Measurements from ENCODE around the gene UBE4B.
"Not testable (repeated sequence)": the region's sequence is repeated elsewhere in the genome, so short reads cannot be mapped to it uniquely, and the experiment has no call there.

The UBE4B gene

GRCh38 chr1:10074059-10074851, 41.5 kb downstream of the UBE4B start:
- DNase-seq = peak; percentile 54

GRCh38 chr1:10074852-10075730, 42.3 kb downstream of the UBE4B start:
- no peak for DNase-seq

- DNase-seq = no peak
Measured at GRCh38 chr1:10075732-10076131, 43.0 kb downstream of the UBE4B start.

- no peak for DNase-seq
Measured at GRCh38 chr1:10078494-10078893, 45.7 kb downstream of the UBE4B start.

DNA sequence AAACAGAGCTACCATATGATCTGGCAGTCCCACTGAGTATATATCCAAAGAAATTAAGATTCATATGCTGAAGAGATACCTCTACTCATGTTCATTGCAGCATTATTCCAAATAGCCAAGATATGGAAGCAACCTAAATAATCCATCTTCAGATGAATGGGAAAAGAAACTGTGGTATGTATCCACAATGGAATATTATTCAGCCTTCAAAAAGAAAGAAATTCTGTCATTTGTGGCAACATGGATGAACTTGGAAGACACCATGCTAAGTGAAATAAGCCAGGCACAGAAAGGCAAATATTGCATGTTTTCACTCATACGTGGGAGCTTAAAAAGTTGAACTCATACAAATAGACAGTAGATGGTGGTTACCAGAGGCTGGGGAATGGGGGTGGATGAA, 47.8 kb downstream of the UBE4B start:
- no peak for DNase-seq

- DNase-seq = no peak
Measured at GRCh38 chr1:10082785-10083479, 50.2 kb downstream of the UBE4B start.

DNA sequence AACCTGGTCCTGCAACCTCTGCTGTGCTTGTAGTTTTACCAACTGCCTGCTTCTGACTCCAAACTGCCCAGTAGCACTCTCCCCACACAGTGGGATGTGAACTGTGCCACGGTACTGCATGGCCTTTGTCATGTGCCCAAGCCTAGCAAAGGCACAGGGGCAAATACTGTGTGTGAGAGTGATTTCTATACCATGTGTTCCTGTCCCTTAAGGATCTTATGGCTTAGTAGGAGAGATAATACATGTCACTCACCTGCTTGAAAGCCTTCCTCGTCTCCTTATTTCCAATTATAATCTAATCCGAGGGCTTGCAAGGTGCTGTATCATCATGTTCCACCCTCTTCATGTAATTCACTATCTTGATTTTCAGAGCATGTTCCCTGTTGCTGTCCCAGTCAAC, 51.3 kb downstream of the UBE4B start:
- DNase-seq = no peak

- DNase-seq = no peak
Measured at GRCh38 chr1:10085076-10085475, 52.3 kb downstream of the UBE4B start.

- DNase-seq = no peak
Measured at GRCh38 chr1:10087210-10087609, 54.5 kb downstream of the UBE4B start.

GRCh38 chr1:10101929-10102328, 69.2 kb downstream of the UBE4B start:
- DNase-seq = no peak

GRCh38 chr1:10103193-10103592, 70.4 kb downstream of the UBE4B start:
- no peak for DNase-seq

DNA sequence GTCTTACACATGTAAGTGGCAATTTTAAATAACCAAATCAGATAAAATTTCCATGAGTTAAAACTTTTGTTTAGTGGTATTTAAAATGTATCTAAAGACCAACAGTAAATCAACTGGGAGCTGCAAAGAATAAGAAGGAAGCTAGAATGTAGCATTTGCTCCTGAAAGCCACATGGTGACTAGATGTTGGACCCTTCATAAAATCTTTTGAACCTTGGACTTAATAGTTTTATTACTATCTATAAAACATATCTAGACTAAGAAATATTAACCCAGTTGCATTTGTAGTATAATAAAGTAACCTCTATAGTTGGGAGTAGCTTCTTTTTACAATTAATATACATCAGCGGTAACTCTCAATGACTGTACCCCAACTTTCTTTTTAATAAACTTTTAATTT, 72.1 kb downstream of the UBE4B start:
- DNase-seq = no peak

DNA sequence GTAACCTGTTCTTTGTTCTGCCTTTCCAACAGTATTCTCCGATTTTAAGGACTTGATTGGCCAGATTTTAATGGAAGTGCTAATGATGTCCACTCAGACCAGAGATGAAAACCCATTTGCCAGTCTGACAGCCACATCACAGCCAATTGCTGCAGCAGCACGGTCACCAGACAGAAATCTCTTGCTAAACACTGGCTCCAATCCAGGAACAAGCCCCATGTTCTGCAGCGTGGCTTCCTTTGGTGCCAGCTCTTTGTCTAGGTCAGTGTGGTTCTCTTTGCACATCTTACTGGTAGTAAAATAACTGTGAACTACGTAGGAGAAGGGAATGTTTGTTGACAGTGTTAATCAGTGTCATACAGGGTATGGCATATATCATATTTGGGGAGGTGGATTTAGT, 72.7 kb downstream of the UBE4B start:
- DNase-seq = no peak

GRCh38 chr1:10106241-10106640, 73.5 kb downstream of the UBE4B start:
- no peak for DNase-seq

GRCh38 chr1:10106756-10107475, 74.2 kb downstream of the UBE4B start:
- DNase-seq = no peak

DNA sequence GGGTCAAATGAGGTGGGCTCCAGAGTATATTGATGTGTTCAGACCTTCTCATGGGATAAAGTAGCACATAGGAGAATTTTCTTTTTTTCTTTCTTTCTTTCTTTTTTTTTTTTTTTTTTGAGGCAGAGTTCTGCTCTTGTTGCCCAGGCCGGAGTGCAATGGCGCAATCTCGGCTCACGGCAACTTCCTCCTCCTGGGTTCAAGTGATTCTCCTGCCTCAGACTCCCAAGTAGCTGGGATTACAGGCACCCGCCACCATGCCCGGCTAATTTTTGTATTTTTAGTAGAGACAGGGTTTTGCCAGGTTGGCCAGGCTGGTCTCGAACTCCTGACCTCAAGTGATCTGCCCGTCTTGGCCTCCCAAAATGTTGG, 74.7 kb downstream of the UBE4B start:
- DNase-seq = not testable (repeated sequence)

DNA sequence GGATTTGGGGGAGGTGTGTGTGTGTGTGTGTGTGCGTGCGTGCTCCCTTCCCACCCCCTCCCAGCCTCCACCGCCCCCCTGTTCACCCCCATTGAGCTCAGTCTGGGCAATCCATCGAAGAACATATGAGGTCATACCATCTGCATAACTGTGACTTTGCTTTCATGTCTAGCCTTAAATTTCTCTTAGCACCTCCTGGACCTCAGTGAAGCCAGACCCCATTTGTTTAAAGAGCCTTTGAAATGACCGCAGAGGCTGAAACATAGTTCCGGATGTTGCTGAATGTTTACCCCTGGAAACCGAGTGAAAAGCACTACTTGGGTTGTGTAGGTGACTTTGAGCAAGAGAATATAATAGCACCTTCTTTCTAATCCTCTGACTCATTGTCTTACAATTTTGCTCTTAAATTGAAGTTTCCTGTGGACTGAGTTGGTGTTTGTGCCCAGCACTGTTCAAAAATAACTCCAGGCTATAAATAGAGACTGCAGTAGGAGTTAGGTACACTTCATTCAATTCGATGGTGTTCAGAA, 75.4 kb downstream of the UBE4B start:
- DNase-seq = no peak

DNA sequence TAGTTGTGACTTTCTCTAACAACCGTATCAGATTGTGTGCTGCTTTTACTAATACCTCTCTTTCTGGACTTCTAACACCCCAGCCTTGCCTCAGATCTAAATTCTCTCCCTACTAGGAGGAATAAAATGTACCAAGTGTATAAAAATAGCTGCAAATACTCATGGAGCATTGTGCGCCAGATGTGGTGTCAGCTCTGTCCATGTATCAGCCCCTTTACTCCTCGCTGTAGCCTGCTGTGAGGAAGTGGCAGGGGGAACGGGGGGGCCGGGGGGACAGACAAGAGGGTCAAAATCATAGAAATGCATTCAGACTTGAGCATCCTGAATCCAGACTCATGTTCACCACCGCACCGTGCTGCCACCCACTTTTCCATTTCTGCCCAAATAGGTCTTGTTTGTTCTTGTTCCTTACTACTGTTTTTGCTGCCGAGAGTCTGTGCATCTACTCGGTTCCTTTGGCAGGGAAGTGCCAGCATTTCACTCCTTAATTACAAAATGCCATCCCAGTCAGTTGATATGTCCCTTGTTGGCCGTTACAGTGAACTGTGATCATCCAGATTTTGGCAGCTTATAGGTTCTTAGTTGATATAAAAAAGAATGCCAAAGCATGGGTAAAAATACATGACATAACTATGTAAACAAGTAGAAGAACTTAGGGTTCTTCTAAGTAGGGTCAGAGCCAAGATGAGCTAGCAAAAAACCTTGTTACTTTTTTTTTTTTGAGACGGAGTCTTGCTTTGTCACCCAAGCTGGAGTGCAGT, 76.4 kb downstream of the UBE4B start:
- DNase-seq = no peak

DNA sequence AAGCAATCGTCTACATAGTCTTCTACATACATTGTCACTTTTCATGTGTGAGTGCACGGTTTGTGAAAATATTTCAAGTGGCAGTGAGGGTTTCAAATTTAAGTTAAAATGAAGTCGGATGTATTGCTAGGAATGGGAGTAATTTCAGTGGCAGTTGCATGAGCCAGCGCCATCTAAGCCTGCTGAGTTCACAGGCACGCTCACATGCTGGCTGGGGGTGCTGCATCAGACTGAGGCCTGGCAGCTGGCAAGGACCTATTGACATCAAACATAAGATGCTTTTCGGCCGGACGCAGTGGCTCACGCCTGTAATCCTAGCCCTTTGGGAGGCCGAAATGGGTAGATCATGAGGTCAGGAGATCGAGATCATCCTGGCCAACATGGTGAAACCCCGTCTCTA, 80.7 kb downstream of the UBE4B start:
- no peak for DNase-seq

DNA sequence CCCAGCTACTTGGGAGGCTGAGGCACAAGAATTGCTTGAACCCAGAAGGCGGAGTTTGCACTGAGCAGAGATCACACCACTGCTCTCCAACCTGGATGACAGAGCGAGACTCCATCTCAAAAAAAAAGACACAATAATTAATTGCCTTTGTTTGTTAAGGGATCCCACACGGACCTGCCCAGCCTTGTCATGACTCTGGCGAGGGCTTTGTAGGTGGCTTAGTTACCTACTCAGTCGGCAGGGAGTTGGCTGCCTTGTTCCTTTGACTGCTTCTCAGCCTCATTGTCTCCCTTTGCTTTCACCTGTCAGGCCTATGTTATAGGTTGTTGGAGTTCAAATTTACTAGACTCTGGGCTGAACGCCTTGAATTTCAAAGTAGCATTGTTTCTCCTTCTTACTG, 82.0 kb downstream of the UBE4B start:
- no peak for DNase-seq

GRCh38 chr1:10117132-10117531, 84.4 kb downstream of the UBE4B start:
- DNase-seq = no peak

- DNase-seq = no peak
Measured at GRCh38 chr1:10117865-10118264, 85.1 kb downstream of the UBE4B start.
